ENCODE data around the gene CUEDC1.

CUEDC1 gene

GRCh38 chr17:57909551-57909950 is 45.7 kb downstream of the CUEDC1 start:
- TF ChIP-seq CTCF (conservative IDR thresholded peaks at IDR 0.05) = no peak
- no peak overlapping the region for H3K27ac ChIP-seq

- no peak overlapping the region for H3K27ac ChIP-seq
- TF ChIP-seq CTCF (conservative IDR thresholded peaks at IDR 0.05) = no peak
Measured at GRCh38 chr17:57908278-57908677, 46.9 kb downstream of the CUEDC1 start.

DNA sequence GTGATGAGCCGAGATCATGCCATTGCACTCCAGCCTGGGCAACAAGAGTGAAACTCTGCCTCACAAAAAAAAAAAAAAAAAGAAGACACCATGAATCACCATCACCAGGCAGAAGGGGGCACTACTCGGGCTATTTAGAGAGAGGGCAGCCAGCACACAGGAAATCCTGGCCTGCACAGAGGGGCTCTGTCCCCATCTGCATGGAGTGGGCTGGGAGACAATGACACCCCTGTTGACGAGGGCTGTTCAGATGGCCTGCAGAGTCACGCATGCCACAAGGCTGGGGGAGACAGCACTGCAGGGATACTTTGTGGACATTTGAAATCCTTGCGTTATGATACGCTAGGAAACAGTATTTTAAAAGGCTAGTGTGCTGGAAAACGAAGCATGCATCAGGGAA is 48.3 kb downstream of the CUEDC1 start:
- TF ChIP-seq CTCF (conservative IDR thresholded peaks at IDR 0.05) = 0 out of 2 replicates have a peak, but pooled peaks have one; percentile 6
- no peak overlapping the region for H3K27ac ChIP-seq

DNA sequence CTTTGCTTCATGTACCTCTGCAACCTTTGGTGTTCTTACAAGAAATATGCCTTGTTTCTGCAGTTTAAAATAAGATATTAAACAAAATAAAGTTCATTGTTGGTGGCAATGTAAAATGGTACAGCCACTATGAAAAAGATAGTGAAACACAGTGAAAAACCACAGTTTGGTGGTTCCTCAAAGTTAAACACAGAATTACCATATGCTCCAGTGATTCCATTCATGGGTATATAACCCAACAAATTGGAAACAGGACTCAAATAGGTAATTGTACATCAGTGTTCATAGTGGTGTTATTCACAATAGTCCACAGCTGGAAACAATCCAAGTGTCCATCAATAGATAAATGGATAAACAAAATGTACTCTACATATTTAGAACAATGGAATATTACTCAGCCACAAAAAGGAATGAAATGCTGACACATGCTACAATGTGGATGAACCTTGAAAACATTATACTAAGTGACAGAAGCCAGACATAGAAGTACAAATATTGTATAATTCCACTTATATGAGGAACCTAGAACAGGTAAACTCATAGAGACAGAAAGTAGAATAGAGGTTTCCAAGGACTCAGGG is 49.2 kb downstream of the CUEDC1 start:
- no peak for TF ChIP-seq CTCF (conservative IDR thresholded peaks at IDR 0.05)

GRCh38 chr17:57903961-57904360 is 51.3 kb downstream of the CUEDC1 start:
- TF ChIP-seq CTCF (conservative IDR thresholded peaks at IDR 0.05) = no peak
- peak overlapping the region; percentile 87 for H3K27ac ChIP-seq

More for the DNA sequence above, 49.2 kb downstream of the CUEDC1 start:
- no peak overlapping the region for H3K27ac ChIP-seq

DNA sequence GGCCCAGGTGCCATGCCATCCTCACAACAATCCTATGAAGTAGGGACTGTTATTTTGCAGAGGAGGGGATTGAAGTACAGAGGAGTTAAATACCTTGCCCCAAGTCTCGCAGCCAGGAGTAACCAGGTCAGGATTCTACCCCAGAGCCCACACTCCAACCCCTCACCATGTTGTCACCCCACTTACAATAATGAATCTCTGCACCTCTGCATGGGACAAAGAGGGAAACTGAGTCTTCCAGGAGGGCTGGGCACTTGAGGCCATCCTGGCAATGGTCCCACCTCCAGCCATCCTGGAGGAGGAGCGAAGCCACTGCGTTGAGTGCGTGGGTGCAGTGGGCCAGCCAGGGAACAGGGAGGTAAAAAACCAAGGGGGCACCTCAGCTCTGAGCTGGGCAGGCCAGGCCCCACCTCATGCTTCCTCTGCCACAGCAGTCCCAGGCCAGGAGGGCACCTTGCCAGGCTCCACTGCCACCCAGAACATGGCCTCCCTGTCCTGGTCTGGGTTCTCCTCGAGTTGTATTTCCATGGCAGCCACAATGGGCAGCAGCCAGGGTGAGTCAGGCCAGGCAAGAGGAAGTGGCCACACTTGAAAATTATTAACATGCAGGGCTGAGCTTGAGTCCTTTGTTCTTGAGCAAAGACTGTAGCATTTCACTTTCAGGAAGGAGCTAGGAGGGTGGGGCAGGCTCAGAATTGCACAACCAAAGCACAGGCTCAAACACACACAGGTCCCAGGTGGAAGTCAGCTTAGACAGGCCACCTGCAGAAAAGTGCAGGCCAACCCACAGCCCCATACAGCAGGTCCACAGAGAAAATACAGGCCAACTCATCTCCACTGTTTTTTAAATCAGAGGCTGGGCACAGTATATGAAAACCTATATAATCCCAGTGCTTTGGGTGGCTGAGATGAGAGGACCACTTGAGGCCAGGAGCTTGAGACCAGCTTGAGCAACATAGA is 52.1 kb downstream of the CUEDC1 start:
- peak overlapping the region; percentile 87 for H3K27ac ChIP-seq
- TF ChIP-seq CTCF (conservative IDR thresholded peaks at IDR 0.05) = no peak

- peak overlapping the region; percentile 87 for H3K27ac ChIP-seq
- no peak for TF ChIP-seq CTCF (conservative IDR thresholded peaks at IDR 0.05)
Measured at GRCh38 chr17:57902117-57902799, 53.0 kb downstream of the CUEDC1 start.

All from VCaP (cell line).